GM23338 (cell line): Measurements from ENCODE around the gene CPT1C. TPM values are rescaled to one million over a fixed set of nuclear protein-coding genes. Genes with fewer than 3 reads are reported as not detected.

Source experiments
- ATAC-seq: fragments of 200-7000 bp; cut with Tn5 transposase; 3 replicates; pipeline ENCODE4 v1.9.1; 2020
- DNase-seq: peaks from one replicate; pipeline ENCODE4 v3.0.0-alpha.2; 2015; ENCODE audit warnings: low spot score
- H2AFZ ChIP-seq: fragments of 200-600 bp; sonication (generic); 2 replicates; pipeline ENCODE4 v1.8.0; 2016; ENCODE audit warnings: antibody characterized with exemption, mild to moderate bottlenecking, moderate library complexity
- H3F3A ChIP-seq: fragments of 200-600 bp; sonication (generic); replicated peaks from 2 replicates; pipeline ENCODE4 v1.8.0; 2017; ENCODE audit warnings: antibody characterized with exemption, mixed run types, low read depth
- H3K27ac ChIP-seq: fragments of 200-600 bp; sonication (generic); 2 replicates; pipeline ENCODE4 v1.6.1; 2016; ENCODE audit warnings: low read depth
- H3K27me3 ChIP-seq: fragments of 200-600 bp; sonication (generic); 2 replicates; pipeline ENCODE4 v1.8.0; 2016; ENCODE audit warnings: mild to moderate bottlenecking, mixed run types, moderate library complexity; ENCODE audit not compliant: insufficient read depth
- H3K36me3 ChIP-seq: fragments of 200-600 bp; sonication (generic); 2 replicates; pipeline ENCODE4 v1.8.0; 2016; ENCODE audit warnings: mild to moderate bottlenecking; ENCODE audit not compliant: insufficient read depth
- H3K4me1 ChIP-seq: fragments of 200-600 bp; sonication (generic); 2 replicates; pipeline ENCODE4 v1.8.0; 2016; ENCODE audit warnings: mild to moderate bottlenecking, moderate library complexity; ENCODE audit not compliant: insufficient read depth
- H3K4me2 ChIP-seq: fragments of 200-600 bp; sonication (generic); 2 replicates; pipeline ENCODE4 v1.7.1; 2017; ENCODE audit warnings: mixed run types
- H3K4me3 ChIP-seq: fragments of 200-600 bp; sonication (generic); 2 replicates; pipeline ENCODE4 v1.6.1; 2016; ENCODE audit warnings: mixed run types
- H3K79me2 ChIP-seq: fragments of 200-600 bp; sonication (generic); replicated peaks from 2 replicates; pipeline ENCODE4 v1.8.0; 2017; ENCODE audit warnings: mild to moderate bottlenecking; ENCODE audit not compliant: insufficient read depth
- H3K9me2 ChIP-seq: fragments of 200-600 bp; sonication (generic); 2 replicates; pipeline ENCODE4 v1.8.0; 2017; ENCODE audit not compliant: insufficient read depth
- H4K20me1 ChIP-seq: fragments of 200-600 bp; sonication (generic); replicated peaks from 2 replicates; pipeline ENCODE4 v1.8.0; 2017; ENCODE audit warnings: mild to moderate bottlenecking; ENCODE audit not compliant: insufficient read depth
- H3K27ac Mint-ChIP-seq: 2 replicates; pipeline ENCODE4 v1.8.0; 2020; ENCODE audit warnings: inconsistent platforms, mild to moderate bottlenecking, moderate library complexity, mixed read lengths
- H3K27me3 Mint-ChIP-seq: 3 replicates; pipeline ENCODE4 v1.8.0; 2022; ENCODE audit warnings: low read depth, mild to moderate bottlenecking, moderate library complexity, mixed read lengths, inconsistent platforms; ENCODE audit not compliant: insufficient read depth, poor library complexity
- H3K36me3 Mint-ChIP-seq: 3 replicates; pipeline ENCODE4 v1.8.0; 2021; ENCODE audit warnings: low read depth, mild to moderate bottlenecking, inconsistent platforms, moderate library complexity, mixed read lengths
- H3K4me1 Mint-ChIP-seq: 3 replicates; pipeline ENCODE4 v1.8.0; 2020; ENCODE audit warnings: mild to moderate bottlenecking, inconsistent platforms, mixed read lengths
- H3K4me3 Mint-ChIP-seq: 3 replicates; pipeline ENCODE4 v1.8.0; 2021; ENCODE audit warnings: moderate library complexity, mild to moderate bottlenecking, inconsistent platforms, mixed read lengths
- H3K9me3 Mint-ChIP-seq: 3 replicates; pipeline ENCODE4 v1.8.0; 2020; ENCODE audit warnings: moderate library complexity, mild to moderate bottlenecking, inconsistent platforms, mixed read lengths
- CREB1 ChIP-seq: fragments of 250-450 bp; sonication (Bioruptor Pico); IDR thresholded peaks from 2 replicates; pipeline ENCODE4 v1.5.0; 2020; ENCODE audit warnings: low read depth, mild to moderate bottlenecking, moderate library complexity
- JUNB ChIP-seq: IDR thresholded peaks from one replicate; pipeline ENCODE4 v1.6.1; 2016; ENCODE audit warnings: antibody characterized with exemption; ENCODE audit not compliant: unreplicated experiment
- NANOG ChIP-seq: IDR thresholded peaks from 2 replicates; pipeline ENCODE4 v1.6.1; 2016; ENCODE audit warnings: antibody characterized with exemption, borderline replicate concordance
- POLR2AphosphoS5 ChIP-seq: IDR thresholded peaks from 2 replicates; pipeline ENCODE4 v1.6.1; 2016; ENCODE audit warnings: antibody characterized with exemption, low read depth
- STAT1 ChIP-seq: IDR thresholded peaks from one replicate; pipeline ENCODE4 v1.6.1; 2016; ENCODE audit warnings: antibody characterized with exemption; ENCODE audit not compliant: unreplicated experiment
- ZNF114 ChIP-seq: fragments of 250-450 bp; sonication (Bioruptor Pico); IDR thresholded peaks from 2 replicates; pipeline ENCODE4 v1.5.0; 2020; ENCODE audit warnings: mild to moderate bottlenecking, moderate library complexity
- ZNF331 ChIP-seq: fragments of 250-450 bp; sonication (Bioruptor Pico); IDR thresholded peaks from 2 replicates; pipeline ENCODE4 v1.5.0; 2020; ENCODE audit warnings: low read depth, mild to moderate bottlenecking, moderate library complexity
- polyA plus RNA-seq: library from polyadenylated mRNA; unstranded; fragments of >200 nt; fragmentation: Nextera tagmentation; extraction: Ambion mirVana; gene quantifications from 2 replicates; pipeline ENCODE4 v1.2.1, GENCODE V29; 2016
- total RNA-seq: library from RNA; depleted of rRNA; stranded (reverse); fragments of >200 nt; shearing (Covaris generic); gene quantifications from 2 replicates; pipeline ENCODE4 v1.2.3, GENCODE V29; 2014
- TF ChIP-seq, protein P1 (sequence below): IDR thresholded peaks from 2 replicates; pipeline ENCODE4 v1.6.1; 2016; ENCODE audit warnings: antibody characterized with exemption
- TF ChIP-seq, protein P2 (sequence below), 2 experiments: fragments of 200-600 bp in 1 of 2; sonication (generic) in 1 of 2; conservative IDR thresholded peaks; 2 replicates each; pipeline versions ENCODE4 v1.5.1 to v1.6.1; 2016 to 2017; ENCODE audit warnings: antibody characterized with exemption in 2 of 2, low read depth in 2 of 2, mild to moderate bottlenecking in 2 of 2, moderate library complexity in 1 of 2
- TF ChIP-seq, protein P3 (sequence below): IDR thresholded peaks from one replicate; pipeline ENCODE4 v1.6.1; 2018; ENCODE audit warnings: antibody characterized with exemption; ENCODE audit not compliant: unreplicated experiment

Gene CPT1C
- total and polyA plus RNA-seq, 2 experiments from 2014 or later: 63.4 to 77.3 TPM

DNA sequence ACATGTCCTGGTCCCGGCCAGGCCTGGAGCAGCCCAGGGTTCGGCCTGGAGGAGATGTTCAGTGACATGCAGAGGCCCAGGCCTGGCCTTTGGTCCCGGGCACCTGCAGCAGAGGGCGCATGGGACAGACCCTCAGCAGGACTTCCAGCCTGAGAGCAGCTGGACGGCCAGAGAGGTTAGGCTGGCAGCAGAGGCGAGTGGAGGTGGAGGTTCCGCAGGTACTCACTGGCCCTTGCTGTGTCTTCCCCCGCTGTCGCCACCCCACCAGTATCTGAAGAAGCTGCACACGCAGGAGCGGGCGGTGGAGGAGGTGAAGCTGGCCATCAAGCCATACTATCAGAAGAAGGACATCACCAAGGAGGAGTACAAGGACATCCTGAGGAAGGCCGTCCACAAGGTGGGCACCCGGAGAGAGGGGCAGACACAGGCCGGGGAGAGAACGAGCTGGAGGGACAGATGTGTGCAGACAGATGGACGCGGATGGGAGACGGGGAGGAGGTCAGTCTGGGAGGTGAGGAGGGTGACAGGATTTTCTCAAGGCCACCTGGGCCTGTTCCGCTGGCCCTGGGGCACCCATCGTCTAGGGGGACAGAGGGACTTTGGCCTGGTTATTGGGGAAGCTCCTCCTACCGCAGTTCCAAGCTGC lies 33.3 kb upstream of the CPT1C start:
- H3K27me3 Mint-ChIP-seq: peaks cover 19% of the 10 kb centered on the region
- Histone ChIP-seq H3K4me1 (no peaks in the 10 kb centered on the region), H3K4me3 (no peak overlapping the region), H2AFZ (no peak overlapping the region), H3K27me3 (no peaks in the 10 kb centered on the region), H3K4me2 (no peak overlapping the region), H4K20me1 (peaks cover 7% of the 10 kb centered on the region), H3K27ac (no peak overlapping the region), H3F3A (peaks cover 9% of the 10 kb centered on the region; the same call in 1 of the 2 replicates), H3K9me2 (no peaks in the 10 kb centered on the region), H3K36me3 (peaks cover 22% of the 10 kb centered on the region), H3K79me2 (no peaks in the 10 kb centered on the region)
- ATAC-seq: no peak
- no peak overlapping the region; the same call in 2 of the 3 replicates for H3K4me3 Mint-ChIP-seq
- H3K36me3 Mint-ChIP-seq: peaks cover 90% of the 10 kb centered on the region
- no peak for DNase-seq
- peak overlapping the region; percentile 24; the same call in 1 of the 2 replicates for H3K27ac Mint-ChIP-seq
- H3K9me3 Mint-ChIP-seq: peaks cover 19% of the 10 kb centered on the region
- peaks cover 8% of the 10 kb centered on the region for H3K4me1 Mint-ChIP-seq
- TF ChIP-seq CREB1 (CRISPR knock-in tag): no peak
- TF ChIP-seq, protein P1, sequence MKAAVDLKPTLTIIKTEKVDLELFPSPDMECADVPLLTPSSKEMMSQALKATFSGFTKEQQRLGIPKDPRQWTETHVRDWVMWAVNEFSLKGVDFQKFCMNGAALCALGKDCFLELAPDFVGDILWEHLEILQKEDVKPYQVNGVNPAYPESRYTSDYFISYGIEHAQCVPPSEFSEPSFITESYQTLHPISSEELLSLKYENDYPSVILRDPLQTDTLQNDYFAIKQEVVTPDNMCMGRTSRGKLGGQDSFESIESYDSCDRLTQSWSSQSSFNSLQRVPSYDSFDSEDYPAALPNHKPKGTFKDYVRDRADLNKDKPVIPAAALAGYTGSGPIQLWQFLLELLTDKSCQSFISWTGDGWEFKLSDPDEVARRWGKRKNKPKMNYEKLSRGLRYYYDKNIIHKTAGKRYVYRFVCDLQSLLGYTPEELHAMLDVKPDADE: no peak

DNA sequence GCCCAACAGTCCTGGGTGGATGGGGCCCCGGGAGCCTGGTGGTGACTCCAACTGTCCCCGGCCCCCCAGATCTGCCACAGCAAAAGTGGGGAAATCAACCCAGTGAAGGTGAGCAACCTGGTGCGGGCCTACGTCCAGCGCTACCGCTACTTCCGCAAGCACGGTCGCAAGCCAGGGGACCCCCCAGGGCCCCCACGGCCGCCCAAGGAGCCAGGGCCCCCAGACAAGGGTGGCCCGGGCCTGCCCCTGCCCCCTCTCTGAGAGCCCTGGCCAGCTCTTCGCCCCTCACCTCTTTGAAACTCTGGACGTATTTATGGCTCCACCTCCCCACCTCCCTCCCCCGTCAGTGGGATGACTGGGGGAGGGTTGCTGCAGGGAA lies 32.8 kb upstream of the CPT1C start:
- no peak overlapping the region for H3K4me2 ChIP-seq
- no peak overlapping the region for H3K27ac Mint-ChIP-seq
- no peaks in the 10 kb centered on the region for H3K79me2 ChIP-seq
- H2AFZ ChIP-seq: no peak overlapping the region
- H3K36me3 ChIP-seq: peaks cover 25% of the 10 kb centered on the region
- DNase-seq: no peak
- no peaks in the 10 kb centered on the region for H3K4me1 ChIP-seq
- H3K27me3 Mint-ChIP-seq: peaks cover 19% of the 10 kb centered on the region
- peaks cover 8% of the 10 kb centered on the region for H3K4me1 Mint-ChIP-seq
- peaks cover 8% of the 10 kb centered on the region for H4K20me1 ChIP-seq
- H3K9me2 ChIP-seq: no peaks in the 10 kb centered on the region
- ATAC-seq: no peak
- no peak overlapping the region for H3K4me3 Mint-ChIP-seq
- peaks cover 91% of the 10 kb centered on the region for H3K36me3 Mint-ChIP-seq
- H3F3A ChIP-seq: peaks cover 14% of the 10 kb centered on the region
- H3K4me3 ChIP-seq: no peak overlapping the region
- no peaks in the 10 kb centered on the region for H3K27me3 ChIP-seq
- H3K9me3 Mint-ChIP-seq: peaks cover 19% of the 10 kb centered on the region
- H3K27ac ChIP-seq: no peak overlapping the region
- TF ChIP-seq ZNF331 (CRISPR knock-in tag): no peak
- TF ChIP-seq, protein P1: no peak
- TF ChIP-seq, protein P2, sequence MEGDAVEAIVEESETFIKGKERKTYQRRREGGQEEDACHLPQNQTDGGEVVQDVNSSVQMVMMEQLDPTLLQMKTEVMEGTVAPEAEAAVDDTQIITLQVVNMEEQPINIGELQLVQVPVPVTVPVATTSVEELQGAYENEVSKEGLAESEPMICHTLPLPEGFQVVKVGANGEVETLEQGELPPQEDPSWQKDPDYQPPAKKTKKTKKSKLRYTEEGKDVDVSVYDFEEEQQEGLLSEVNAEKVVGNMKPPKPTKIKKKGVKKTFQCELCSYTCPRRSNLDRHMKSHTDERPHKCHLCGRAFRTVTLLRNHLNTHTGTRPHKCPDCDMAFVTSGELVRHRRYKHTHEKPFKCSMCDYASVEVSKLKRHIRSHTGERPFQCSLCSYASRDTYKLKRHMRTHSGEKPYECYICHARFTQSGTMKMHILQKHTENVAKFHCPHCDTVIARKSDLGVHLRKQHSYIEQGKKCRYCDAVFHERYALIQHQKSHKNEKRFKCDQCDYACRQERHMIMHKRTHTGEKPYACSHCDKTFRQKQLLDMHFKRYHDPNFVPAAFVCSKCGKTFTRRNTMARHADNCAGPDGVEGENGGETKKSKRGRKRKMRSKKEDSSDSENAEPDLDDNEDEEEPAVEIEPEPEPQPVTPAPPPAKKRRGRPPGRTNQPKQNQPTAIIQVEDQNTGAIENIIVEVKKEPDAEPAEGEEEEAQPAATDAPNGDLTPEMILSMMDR (conservative IDR thresholded peaks at IDR 0.05; ENCODE audit: low read depth in 2 of 2): no peak
- no peak for TF ChIP-seq POLR2AphosphoS5
- TF ChIP-seq, protein P3, sequence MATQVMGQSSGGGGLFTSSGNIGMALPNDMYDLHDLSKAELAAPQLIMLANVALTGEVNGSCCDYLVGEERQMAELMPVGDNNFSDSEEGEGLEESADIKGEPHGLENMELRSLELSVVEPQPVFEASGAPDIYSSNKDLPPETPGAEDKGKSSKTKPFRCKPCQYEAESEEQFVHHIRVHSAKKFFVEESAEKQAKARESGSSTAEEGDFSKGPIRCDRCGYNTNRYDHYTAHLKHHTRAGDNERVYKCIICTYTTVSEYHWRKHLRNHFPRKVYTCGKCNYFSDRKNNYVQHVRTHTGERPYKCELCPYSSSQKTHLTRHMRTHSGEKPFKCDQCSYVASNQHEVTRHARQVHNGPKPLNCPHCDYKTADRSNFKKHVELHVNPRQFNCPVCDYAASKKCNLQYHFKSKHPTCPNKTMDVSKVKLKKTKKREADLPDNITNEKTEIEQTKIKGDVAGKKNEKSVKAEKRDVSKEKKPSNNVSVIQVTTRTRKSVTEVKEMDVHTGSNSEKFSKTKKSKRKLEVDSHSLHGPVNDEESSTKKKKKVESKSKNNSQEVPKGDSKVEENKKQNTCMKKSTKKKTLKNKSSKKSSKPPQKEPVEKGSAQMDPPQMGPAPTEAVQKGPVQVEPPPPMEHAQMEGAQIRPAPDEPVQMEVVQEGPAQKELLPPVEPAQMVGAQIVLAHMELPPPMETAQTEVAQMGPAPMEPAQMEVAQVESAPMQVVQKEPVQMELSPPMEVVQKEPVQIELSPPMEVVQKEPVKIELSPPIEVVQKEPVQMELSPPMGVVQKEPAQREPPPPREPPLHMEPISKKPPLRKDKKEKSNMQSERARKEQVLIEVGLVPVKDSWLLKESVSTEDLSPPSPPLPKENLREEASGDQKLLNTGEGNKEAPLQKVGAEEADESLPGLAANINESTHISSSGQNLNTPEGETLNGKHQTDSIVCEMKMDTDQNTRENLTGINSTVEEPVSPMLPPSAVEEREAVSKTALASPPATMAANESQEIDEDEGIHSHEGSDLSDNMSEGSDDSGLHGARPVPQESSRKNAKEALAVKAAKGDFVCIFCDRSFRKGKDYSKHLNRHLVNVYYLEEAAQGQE: no peak
- no peak for TF ChIP-seq JUNB
- no peak for TF ChIP-seq STAT1
- TF ChIP-seq ZNF114 (CRISPR knock-in tag): no peak
- TF ChIP-seq NANOG: no peak
